ENCODE measurements around the gene DIP2A.
A peak's percentile ranks its signal among the peaks of the same experiment; 100 is the strongest.

Gene DIP2A

GRCh38 chr21:46477765-46478164 lies 19.1 kb downstream of the DIP2A start:
- peaks cover 29% of the 10 kb centered on the region for H3K36me3 ChIP-seq (ENCODE audit: low read depth)

DNA sequence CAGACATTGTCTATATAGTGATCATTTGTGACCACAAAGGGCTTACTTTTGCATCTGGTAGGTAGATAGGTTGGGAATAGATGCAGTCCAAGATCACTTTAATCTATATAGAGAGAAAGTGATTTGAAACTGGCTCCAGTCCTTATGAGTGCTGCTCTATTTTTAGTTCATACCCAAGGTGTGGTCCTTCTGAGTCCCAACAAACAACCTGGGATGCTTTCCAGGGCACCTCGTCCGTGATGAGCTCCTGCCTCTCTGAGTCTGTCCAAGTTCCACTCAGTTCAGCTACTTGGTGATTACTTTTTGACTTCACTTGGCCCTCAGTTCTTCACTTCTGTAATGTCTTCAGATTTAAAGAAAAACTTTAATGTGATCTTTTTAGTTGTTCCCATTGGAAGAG lies 20.2 kb downstream of the DIP2A start:
- DNase-seq (ENCODE audit: low spot score) (no peak), ATAC-seq (ENCODE audit: low read depth) (no peak)
- no peaks in the 10 kb centered on the region for H3K9me3 ChIP-seq (ENCODE audit: severe bottlenecking)
- TF ChIP-seq CTCF (IDR thresholded peaks at IDR 0.05; ENCODE audit: poor library complexity, severe bottlenecking), result no peak
- H3K27ac ChIP-seq (ENCODE audit: poor library complexity, severe bottlenecking), result no peak overlapping the region
- H3K27me3 ChIP-seq (ENCODE audit: insufficient read depth, poor library complexity, severe bottlenecking), result no peaks in the 10 kb centered on the region
- peaks cover 3% of the 10 kb centered on the region for H3K4me1 ChIP-seq (ENCODE audit: insufficient read depth, poor library complexity, severe bottlenecking)
- H3K36me3 ChIP-seq (ENCODE audit: low read depth), result peaks cover 29% of the 10 kb centered on the region
- no peak overlapping the region for H3K4me3 ChIP-seq (ENCODE audit: severe bottlenecking)

More at GRCh38 chr21:46477765-46478164, 19.1 kb downstream of the DIP2A start:
- H3K9me3 ChIP-seq (ENCODE audit: severe bottlenecking), result no peaks in the 10 kb centered on the region
- peaks cover 3% of the 10 kb centered on the region for H3K4me1 ChIP-seq (ENCODE audit: insufficient read depth, poor library complexity, severe bottlenecking)
- no peak for TF ChIP-seq CTCF (IDR thresholded peaks at IDR 0.05; ENCODE audit: poor library complexity, severe bottlenecking)
- no peaks in the 10 kb centered on the region for H3K27me3 ChIP-seq (ENCODE audit: insufficient read depth, poor library complexity, severe bottlenecking)
- peak overlapping the region; percentile 7 for H3K27ac ChIP-seq (ENCODE audit: poor library complexity, severe bottlenecking)
- DNase-seq (ENCODE audit: low spot score) (no peak), ATAC-seq (ENCODE audit: low read depth) (peak; percentile 92)
- H3K4me3 ChIP-seq (ENCODE audit: severe bottlenecking), result no peak overlapping the region

DNA sequence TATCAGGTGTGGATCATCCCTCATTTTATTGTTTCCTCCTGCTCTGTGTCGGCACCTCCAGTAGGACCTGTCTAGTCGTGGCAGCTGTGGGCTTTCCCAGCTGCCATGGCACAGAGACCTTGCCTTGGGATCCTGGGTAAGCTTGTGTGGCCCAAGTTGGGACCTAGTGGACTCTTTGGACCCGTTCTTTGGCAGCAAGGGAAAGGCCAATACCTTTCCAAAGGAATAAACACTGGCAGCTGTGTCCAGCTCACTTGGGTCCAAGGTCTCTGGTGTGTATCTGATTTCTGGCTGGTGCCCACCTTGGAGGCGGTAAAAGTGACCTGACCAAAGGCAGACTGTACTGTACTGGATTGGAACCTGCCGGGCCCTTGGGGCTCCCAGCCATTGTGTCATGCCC lies 21.8 kb downstream of the DIP2A start:
- no peak for ATAC-seq (ENCODE audit: low read depth)
- Histone ChIP-seq H3K36me3 (ENCODE audit: low read depth) (peaks cover 42% of the 10 kb centered on the region), H3K9me3 (ENCODE audit: severe bottlenecking) (no peaks in the 10 kb centered on the region), H3K27me3 (ENCODE audit: insufficient read depth, poor library complexity, severe bottlenecking) (no peaks in the 10 kb centered on the region), H3K4me3 (ENCODE audit: severe bottlenecking) (no peak overlapping the region), H3K27ac (ENCODE audit: poor library complexity, severe bottlenecking) (no peak overlapping the region), H3K4me1 (ENCODE audit: insufficient read depth, poor library complexity, severe bottlenecking) (peaks cover 3% of the 10 kb centered on the region)
- no peak for DNase-seq (ENCODE audit: low spot score)
- no peak for TF ChIP-seq CTCF (IDR thresholded peaks at IDR 0.05; ENCODE audit: poor library complexity, severe bottlenecking)

- peaks cover 3% of the 10 kb centered on the region for H3K4me1 ChIP-seq (ENCODE audit: insufficient read depth, poor library complexity, severe bottlenecking)
- no peak for TF ChIP-seq CTCF (IDR thresholded peaks at IDR 0.05; ENCODE audit: poor library complexity, severe bottlenecking)
- H3K4me3 ChIP-seq (ENCODE audit: severe bottlenecking), result no peak overlapping the region
- DNase-seq (ENCODE audit: low spot score) (no peak), ATAC-seq (ENCODE audit: low read depth) (no peak)
- peaks cover 37% of the 10 kb centered on the region for H3K36me3 ChIP-seq (ENCODE audit: low read depth)
- no peaks in the 10 kb centered on the region for H3K9me3 ChIP-seq (ENCODE audit: severe bottlenecking)
- H3K27ac ChIP-seq (ENCODE audit: poor library complexity, severe bottlenecking), result no peak overlapping the region
- H3K27me3 ChIP-seq (ENCODE audit: insufficient read depth, poor library complexity, severe bottlenecking), result no peaks in the 10 kb centered on the region
Observed at GRCh38 chr21:46482225-46482845, 23.6 kb downstream of the DIP2A start.

DNA sequence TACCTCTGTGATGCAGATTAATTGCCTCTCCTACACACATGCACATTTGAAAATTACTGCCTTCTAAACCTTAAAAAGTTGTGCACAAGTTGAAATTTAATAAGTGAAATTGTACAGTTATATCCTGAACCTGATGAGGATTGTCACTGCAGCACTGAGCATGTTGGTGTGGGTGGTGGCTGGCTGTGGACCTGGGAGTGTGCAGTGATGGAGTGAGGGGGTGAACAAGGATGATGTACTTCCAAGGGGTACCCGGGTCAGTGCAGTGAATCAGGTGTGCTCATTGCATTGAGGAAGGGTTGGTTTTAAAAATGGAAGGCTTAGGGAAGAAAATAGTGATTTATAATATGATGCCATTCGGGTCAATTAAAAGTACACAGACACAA lies 24.1 kb downstream of the DIP2A start:
- no peak for DNase-seq (ENCODE audit: low spot score)
- Histone ChIP-seq H3K27ac (ENCODE audit: poor library complexity, severe bottlenecking) (no peak overlapping the region), H3K9me3 (ENCODE audit: severe bottlenecking) (no peaks in the 10 kb centered on the region), H3K27me3 (ENCODE audit: insufficient read depth, poor library complexity, severe bottlenecking) (no peaks in the 10 kb centered on the region), H3K4me1 (ENCODE audit: insufficient read depth, poor library complexity, severe bottlenecking) (peaks cover 3% of the 10 kb centered on the region), H3K36me3 (ENCODE audit: low read depth) (peaks cover 43% of the 10 kb centered on the region), H3K4me3 (ENCODE audit: severe bottlenecking) (no peak overlapping the region)
- no peak for TF ChIP-seq CTCF (IDR thresholded peaks at IDR 0.05; ENCODE audit: poor library complexity, severe bottlenecking)
- ATAC-seq (ENCODE audit: low read depth), result no peak

All from RWPE2 (cell line).